LNCaP clone FGC (cell line): ENCODE measurements around the gene PKHD1.
A peak's percentile ranks its signal among the peaks of the same experiment; 100 is the strongest.

Experiments used
- DNase-seq: peaks from one replicate; pipeline ENCODE4 v3.0.0-alpha.2; 2011; ENCODE audit warnings: low read depth
- H3K4me3 ChIP-seq: 2 replicates; pipeline ENCODE4 v1.5.1; 2011; ENCODE audit warnings: mild to moderate bottlenecking, low read depth, low read length, control low read depth
- CTCF ChIP-seq: IDR thresholded peaks from 2 replicates; pipeline ENCODE4 v1.5.1; 2012; ENCODE audit warnings: mild to moderate bottlenecking; ENCODE audit not compliant: control insufficient read depth, insufficient read depth; ENCODE audit errors: extremely low read depth

The PKHD1 gene

GRCh38 chr6:51844336-51844735 is 243.1 kb downstream of the PKHD1 start:
- no peak overlapping the region for H3K4me3 ChIP-seq
- DNase-seq = no peak
- peak; percentile 73 for TF ChIP-seq CTCF

DNA sequence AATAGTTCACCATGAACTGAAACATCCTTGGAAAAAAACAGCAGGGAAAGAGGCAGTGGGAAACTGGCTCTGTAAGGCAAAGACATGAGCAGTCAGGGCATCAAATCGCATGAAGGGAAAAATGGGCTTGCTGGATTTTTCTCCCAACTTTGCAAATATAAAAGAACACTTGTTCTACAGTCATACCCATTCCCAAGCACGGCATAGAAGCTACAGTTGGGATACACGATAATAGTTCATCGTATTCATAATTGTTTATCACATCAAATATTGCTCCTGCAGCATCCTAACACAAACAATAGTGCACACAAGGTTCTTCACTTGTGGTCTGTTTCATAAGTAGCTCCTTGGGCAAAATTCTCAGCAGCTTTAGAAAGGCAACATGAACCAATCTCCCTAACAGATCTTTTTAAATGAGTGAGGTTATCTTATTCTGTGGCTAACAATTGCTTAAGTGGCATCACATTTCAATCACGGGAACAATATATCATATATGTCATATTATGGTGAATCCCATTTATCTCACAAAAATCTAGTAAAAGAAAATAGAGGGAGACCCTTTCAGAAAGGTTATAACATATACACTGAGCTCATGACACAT is 243.9 kb downstream of the PKHD1 start:
- peak; percentile 63 for DNase-seq
- H3K4me3 ChIP-seq = no peak overlapping the region
- no peak for TF ChIP-seq CTCF

- TF ChIP-seq CTCF = no peak
- no peak for DNase-seq
- no peak overlapping the region for H3K4me3 ChIP-seq
These were observed 244.5 kb downstream of the PKHD1 start for GRCh38 chr6:51842804-51843378.

DNA sequence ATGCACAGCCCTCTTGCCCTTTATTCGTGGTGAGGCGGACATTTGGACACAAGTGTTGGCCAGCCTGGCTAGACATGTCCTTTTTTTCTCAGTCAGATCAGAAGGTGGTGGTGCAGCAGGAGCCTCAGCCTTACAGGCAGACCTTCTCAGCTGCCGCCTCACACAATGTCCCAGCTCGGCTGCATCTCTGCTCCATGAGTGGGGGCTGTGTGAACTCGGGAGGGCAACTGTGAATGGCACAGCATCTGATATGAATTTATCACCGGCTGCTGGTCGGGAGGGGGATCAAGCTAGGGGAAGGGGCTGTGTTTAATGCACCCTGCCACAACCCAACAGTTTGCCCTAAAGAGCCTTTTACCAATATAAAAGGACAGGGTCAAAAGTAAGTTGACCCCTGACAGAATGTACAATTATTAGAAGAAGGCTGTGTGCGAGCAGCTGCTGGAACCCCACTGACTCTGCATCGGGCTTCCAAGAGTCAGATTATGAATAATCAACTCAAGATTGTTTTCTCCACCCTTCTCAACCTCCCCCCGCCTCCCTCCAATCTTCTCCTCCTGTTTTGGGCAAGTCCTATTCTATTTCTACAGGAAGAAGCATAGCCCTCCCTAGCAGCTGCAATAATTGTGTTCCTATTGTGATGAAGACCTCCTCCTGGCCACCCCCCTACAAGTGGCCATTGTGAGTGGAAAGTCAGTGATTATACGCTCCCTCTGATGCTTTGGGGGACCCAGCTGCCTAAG is 245.2 kb downstream of the PKHD1 start:
- H3K4me3 ChIP-seq = no peak overlapping the region
- no peak for TF ChIP-seq CTCF
- DNase-seq = no peak

DNA sequence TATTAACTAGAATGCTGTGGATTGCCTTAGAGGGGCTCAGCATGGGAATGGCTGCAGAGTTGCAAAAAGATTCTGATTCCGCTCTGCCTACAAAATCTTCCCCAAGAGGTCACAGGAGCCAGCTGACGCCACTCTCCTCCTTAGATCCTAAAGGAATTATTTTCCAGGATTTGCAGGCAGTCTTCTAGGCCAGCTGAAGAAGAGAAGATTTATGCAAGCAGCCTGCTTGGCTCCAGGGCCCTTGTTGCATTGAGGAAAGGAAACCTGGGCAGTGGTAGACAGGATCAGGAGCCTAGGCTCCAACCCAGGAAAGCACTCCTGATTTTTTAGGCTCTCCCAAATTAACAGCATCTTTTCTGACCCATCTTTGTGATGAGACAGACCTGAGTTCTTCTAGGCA is 245.8 kb downstream of the PKHD1 start:
- TF ChIP-seq CTCF = no peak
- DNase-seq = no peak
- no peak overlapping the region for H3K4me3 ChIP-seq

- TF ChIP-seq CTCF = no peak
- no peak overlapping the region for H3K4me3 ChIP-seq
- DNase-seq = no peak
These were observed 247.6 kb downstream of the PKHD1 start for GRCh38 chr6:51839726-51840374.

GRCh38 chr6:51830666-51831065 is 256.7 kb downstream of the PKHD1 start:
- TF ChIP-seq CTCF = no peak
- no peak overlapping the region for H3K4me3 ChIP-seq
- DNase-seq = no peak
